NCI-H128 (cell line): ENCODE results near the gene TRIM2.
"Not testable (repeated sequence)": the region's sequence is repeated elsewhere in the genome, so short reads cannot be mapped to it uniquely, and the experiment has no call there.

Source experiments
- DNase-seq: peaks from one replicate; lab custom pipeline; 2025; ENCODE audit not compliant: unreplicated experiment; lab: John Stamatoyannopoulos, UW

TRIM2 gene

DNA sequence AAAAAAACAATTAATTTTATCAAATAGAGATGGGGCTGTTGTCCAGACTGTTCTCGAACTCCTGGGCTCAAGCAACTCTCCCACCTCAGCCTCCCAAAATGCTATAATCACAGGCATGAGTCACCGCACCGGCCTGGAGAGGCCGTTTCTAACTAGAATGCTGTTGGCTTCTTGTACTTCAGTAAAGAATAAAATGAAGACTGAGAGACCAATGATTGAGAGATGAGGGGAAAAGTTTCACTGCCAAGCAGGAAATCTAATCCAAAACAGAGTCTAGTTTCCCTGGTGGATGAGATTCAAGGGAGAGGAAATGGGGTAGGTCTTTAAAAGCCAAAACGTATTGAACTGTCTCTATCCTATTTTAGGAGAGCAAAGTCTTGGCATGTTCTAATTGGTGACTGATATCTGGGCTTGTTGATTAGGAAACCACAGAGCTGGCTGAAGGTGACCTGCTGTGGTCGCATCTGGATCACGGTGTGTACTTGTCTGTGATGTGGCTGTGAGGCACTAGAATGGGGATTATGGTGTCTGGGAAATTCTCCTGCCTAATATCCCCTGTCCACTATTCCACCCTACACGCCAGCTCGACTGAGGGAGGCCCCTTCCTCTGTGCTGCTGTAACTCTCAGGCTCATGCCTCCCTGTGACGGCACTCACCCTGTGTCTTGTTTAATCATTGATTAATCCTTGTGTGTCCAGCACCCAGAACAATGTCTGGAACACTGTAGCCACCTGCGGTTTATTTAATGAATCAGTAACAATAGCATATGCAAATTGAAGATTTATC is 15.0 kb upstream of the TRIM2 start:
- DNase-seq, result no peak

GRCh38 chr4:153191795-153192363 is 12.4 kb upstream of the TRIM2 start:
- DNase-seq, result no peak

DNA sequence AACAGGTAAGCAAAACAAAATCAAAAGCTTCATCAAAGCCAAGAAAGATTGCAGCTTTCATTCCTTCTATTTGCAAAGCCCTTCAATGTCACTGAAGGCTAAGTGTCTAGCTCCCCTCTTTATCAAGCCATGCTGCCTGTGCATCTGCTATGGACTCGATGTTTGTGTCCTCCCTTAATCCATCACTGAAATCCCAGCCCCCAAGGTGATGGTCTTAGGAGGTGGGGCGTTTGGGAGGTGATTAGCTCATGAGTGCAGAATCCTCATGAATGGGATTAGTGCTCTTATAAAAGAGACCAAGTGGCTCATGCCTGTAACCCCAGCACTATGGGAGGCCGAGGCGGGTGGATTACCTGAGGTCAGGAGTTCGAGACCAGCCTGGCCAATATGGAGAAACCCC is 6.9 kb upstream of the TRIM2 start:
- DNase-seq, result no peak

- no peak for DNase-seq
Measured at GRCh38 chr4:153198719-153199118, 5.5 kb upstream of the TRIM2 start.

GRCh38 chr4:153203746-153204145 is 497 bp upstream of the TRIM2 start:
- not testable (repeated sequence) for DNase-seq

DNA sequence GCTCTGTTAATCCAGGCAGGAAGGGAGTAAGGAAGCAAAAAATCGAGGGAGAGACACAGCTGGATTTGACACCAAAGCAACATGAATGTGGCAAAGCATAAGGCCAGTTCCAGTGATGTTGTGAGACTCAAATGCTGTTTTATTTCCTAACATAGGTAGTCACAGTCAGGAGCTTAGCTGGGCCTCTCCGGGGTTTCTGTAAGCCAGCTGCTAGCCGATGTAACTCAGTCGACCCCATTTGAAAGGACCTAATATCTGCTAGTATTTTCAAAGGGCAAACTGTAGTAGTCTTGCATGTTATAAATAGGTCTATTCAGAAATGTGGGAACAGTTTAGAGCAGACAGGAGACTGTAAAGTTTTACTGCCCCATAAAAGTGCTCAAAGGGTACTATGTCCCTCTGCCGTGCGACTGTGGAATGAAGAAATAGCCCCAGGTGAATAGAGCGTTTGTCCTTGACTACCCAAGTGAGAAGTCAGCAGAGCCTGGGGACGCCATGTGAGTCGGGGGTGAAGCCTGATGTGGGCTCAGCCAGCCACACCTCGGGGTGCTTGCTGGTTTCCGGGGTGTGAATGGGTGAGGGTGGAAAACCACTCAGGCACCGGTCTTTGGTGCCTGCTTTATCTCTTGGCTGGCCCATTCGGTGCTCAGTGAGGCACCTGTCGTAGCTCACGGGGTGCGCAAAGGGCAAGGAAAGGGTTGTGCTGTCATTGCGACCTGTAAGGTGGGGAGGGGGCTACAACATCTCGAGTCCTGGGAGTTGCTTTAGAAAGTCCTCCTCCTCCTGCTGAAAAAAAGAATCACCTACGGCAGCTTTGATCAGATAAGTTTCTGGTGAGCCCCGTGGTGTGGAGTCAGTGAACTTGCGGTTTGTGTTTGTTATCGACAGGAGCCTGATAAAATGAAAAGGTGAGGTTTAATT is 745 bp downstream of the TRIM2 start:
- no peak for DNase-seq

DNA sequence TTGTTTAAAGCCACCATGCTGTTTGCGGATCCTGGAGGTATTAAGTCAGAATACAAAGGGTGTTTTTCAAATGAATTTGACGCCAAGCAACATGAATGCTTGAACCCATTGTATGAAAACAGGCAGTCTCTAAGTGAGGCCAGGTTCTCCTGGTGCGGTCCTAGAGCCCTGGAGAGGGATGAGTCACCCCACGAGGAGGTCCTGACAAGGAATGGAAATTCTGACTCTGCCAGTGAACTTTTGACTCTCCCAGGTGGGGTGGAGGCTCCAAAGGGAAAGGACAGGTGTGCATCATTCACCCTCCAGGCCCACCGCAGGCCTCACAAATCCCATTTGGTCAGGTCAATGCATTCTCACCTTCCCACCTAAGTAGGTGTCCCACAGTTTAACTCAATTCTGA is 1.5 kb downstream of the TRIM2 start:
- no peak for DNase-seq

DNA sequence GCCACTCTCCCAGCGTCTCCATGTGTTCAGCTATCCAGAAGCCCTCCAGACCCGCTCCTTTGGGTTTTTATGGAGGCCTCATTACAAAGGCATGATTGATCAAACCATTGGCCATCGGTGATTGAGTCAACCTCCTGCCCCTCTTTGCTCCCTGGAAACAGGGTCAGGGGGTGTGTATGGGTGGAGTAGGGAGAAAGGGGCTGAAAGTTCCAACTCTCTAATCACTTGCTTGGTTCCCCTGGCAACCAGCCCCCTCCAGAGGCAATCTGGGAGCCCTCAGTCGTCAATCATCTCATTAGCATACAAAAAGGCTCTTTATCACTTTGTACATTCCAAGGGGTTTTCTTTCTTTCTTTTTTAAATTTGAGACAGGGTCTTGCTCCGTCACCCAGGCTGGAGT is 2.3 kb downstream of the TRIM2 start:
- DNase-seq, result no peak

DNA sequence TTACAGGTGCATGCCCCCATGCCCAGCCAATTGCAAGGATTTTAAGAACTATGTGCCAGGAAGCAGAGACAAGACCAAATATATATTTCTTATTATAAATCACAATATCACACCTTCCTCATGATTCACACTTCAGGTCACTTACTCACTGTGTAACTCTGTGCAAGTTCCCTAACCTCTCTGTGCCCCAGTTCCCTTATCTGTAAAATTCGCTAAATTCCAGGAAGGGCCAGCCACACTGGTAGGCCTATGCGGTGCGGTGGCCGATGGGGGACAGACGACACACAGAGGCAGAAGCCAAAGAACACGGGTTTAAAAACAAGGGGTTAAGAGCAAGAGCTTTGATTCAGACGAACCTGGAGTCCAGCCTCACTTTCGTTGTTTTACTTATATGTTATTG is 2.8 kb downstream of the TRIM2 start:
- no peak for DNase-seq

GRCh38 chr4:153207567-153207966 is 3.3 kb downstream of the TRIM2 start:
- no peak for DNase-seq

- DNase-seq, result no peak
Measured at GRCh38 chr4:153209410-153209809, 5.2 kb downstream of the TRIM2 start.

- DNase-seq, result no peak
Measured at GRCh38 chr4:153210727-153211126, 6.5 kb downstream of the TRIM2 start.

- DNase-seq, result no peak
Measured at GRCh38 chr4:153211986-153212728, 7.9 kb downstream of the TRIM2 start.

GRCh38 chr4:153212736-153213135 is 8.5 kb downstream of the TRIM2 start:
- DNase-seq, result no peak

- DNase-seq, result no peak
Measured at GRCh38 chr4:153215921-153216320, 11.7 kb downstream of the TRIM2 start.

- DNase-seq, result no peak
Measured at GRCh38 chr4:153216546-153216945, 12.3 kb downstream of the TRIM2 start.

DNA sequence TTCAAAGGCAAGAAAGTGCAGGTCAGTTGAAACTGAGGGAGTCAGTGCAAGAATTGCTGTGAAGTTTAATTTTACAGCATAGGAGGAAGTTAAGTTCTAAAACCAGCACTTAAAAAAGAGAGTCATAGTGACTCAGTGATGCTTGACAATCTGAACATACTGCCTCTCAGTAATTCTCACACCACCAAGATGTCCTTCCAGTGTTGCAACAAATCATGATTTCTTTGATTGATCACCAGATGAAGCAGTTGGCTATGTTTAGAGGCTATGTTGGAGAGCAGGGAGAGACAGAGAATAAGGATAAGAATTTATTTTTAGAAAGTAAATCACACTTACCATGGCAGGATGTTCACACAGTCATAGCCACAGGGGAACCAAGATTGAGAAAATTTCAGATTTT is 13.2 kb downstream of the TRIM2 start:
- no peak for DNase-seq

GRCh38 chr4:153218961-153219360 is 14.7 kb downstream of the TRIM2 start:
- no peak for DNase-seq

DNA sequence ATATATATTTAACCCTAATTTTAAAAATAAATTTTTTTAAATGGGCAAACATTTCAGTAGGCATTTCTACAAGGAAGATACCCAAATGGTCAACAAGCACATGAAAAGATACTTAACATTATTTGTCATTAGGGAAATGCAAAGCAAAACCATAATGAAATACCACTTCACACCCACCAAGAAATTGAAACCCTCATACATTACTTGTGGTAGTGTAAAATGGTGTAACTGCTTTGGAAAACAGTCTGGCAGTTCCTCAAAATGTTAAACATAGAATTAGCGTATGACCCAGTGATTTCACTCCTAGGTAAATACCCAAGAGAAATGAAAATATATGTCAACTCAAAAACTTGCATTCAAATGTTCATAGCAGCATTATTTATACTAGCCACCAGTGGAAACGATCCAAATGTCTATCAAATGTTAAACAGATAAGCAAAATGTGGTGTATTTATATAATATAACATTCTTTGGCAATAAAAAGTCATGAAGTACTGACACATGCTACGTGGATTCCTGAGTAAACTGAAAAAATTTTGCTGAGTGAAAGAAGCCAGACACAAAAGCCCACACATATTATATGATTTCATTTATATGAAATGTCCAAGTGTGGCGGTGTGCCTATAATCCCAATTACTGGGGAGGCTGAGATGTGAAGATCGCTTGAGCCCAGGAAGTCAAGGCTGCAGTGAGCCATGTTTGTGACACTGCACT is 16.6 kb downstream of the TRIM2 start:
- DNase-seq, result no peak
